Measurements from ENCODE around the gene PAK6.

DNA sequence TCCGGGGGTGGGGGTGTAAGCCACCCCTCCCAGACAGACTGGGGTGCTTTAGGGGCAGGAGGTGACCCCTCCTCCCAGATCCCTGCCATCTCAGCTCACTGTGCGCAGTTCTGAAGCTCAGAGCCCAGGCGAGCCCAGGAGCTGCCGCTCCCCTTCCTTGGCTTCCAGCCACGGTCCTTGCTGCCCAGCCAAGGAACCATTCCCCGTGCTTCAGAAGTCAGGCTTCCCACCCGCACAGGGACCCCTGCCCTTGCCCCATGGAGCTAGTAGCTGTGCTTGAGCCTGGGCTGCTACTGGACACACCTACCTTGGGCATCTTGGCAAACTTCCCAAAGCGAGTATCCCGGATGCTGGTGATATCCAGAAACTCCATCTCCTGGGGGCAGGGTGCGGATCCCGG, 64.1 kb downstream of the PAK6 start:
- no peak for TF ChIP-seq EZH2 (IDR thresholded peaks at IDR 0.05; ENCODE audit: low read length)
- TF ChIP-seq, protein P1, sequence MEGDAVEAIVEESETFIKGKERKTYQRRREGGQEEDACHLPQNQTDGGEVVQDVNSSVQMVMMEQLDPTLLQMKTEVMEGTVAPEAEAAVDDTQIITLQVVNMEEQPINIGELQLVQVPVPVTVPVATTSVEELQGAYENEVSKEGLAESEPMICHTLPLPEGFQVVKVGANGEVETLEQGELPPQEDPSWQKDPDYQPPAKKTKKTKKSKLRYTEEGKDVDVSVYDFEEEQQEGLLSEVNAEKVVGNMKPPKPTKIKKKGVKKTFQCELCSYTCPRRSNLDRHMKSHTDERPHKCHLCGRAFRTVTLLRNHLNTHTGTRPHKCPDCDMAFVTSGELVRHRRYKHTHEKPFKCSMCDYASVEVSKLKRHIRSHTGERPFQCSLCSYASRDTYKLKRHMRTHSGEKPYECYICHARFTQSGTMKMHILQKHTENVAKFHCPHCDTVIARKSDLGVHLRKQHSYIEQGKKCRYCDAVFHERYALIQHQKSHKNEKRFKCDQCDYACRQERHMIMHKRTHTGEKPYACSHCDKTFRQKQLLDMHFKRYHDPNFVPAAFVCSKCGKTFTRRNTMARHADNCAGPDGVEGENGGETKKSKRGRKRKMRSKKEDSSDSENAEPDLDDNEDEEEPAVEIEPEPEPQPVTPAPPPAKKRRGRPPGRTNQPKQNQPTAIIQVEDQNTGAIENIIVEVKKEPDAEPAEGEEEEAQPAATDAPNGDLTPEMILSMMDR (optimal IDR thresholded peaks at IDR 0.05 in 1 of 3, IDR thresholded peaks at IDR 0.05 in 1 of 3, conservative IDR thresholded peaks at IDR 0.05 in 1 of 3; ENCODE audit: extremely low read depth in 1 of 3, insufficient read depth in 2 of 3, low read length in 3 of 3), result no peak

All from keratinocyte (primary cell).